Stimulated activated naive CD8-positive, alpha-beta T cell treated with anti-CD3 and anti-CD28 coated beads, Interleukin-15, Interleukin-2, amounts not matched to agents 100 U/mL and 50 U/mL, for 24 hours (primary cell): Measurements from ENCODE around the gene PLAU.
"Not testable (repeated sequence)": the region's sequence is repeated elsewhere in the genome, so short reads cannot be mapped to it uniquely, and the experiment has no call there.

Experiments
- ATAC-seq: fragments of 150-1000 bp; cut with Tn5 transposase; one replicate; pipeline ENCODE4 v1.10.0; 2021
- DNase-seq: peaks from one replicate; pipeline ENCODE4 v3.0.0; 2021

The PLAU gene

DNA sequence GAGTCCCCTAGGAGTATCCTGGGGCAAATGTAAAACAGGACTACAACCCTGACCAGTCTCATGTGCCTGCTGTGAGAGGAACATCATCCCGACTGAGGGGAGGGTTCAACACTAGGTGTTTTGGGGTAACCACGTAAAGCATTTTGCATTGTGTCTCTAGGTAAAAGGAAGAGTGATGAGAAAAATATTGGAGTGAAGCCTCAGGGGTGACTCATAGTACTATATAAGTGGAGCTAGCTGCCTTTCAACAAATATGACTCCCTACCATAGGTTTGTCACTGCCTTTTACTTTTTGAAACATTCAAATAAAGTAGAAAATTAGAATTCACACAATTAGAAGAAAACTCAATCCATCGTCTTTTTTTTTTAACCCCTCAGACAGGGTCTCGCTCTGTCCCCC lies 34.0 kb upstream of the PLAU start:
- ATAC-seq (no peak), DNase-seq (no peak)

DNA sequence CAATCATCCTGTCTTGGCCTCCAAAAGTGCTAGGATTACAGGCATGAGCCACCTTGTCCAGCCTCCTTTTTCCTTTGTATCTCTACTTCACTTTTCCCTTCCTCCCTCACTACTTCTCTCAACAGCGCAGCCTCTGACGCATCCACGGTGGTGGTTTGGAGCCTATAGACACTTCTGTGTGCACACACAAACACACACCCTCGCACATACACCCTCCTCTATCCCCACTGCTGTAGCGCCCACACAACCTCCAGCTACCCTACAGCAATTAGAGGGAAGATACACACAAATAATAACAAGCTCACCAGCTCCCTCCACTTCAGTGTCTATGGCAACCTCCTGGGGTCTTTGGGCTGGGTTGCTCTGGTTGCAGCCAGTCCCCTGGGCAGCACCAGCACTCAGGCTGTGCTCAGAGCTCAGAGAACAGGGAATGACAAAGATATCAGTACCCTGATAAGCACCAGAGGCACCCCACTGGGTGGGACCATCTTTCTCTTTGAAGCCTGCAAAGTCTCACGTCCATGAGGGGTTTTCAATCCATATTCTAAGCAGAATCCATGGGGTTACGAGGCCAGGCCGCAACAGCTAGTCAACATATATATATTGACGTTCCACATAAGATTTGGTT lies 33.3 kb upstream of the PLAU start:
- ATAC-seq (no peak), DNase-seq (no peak)

- DNase-seq (no peak), ATAC-seq (no peak)
These were observed 32.6 kb upstream of the PLAU start for GRCh38 chr10:73878365-73878764.

DNA sequence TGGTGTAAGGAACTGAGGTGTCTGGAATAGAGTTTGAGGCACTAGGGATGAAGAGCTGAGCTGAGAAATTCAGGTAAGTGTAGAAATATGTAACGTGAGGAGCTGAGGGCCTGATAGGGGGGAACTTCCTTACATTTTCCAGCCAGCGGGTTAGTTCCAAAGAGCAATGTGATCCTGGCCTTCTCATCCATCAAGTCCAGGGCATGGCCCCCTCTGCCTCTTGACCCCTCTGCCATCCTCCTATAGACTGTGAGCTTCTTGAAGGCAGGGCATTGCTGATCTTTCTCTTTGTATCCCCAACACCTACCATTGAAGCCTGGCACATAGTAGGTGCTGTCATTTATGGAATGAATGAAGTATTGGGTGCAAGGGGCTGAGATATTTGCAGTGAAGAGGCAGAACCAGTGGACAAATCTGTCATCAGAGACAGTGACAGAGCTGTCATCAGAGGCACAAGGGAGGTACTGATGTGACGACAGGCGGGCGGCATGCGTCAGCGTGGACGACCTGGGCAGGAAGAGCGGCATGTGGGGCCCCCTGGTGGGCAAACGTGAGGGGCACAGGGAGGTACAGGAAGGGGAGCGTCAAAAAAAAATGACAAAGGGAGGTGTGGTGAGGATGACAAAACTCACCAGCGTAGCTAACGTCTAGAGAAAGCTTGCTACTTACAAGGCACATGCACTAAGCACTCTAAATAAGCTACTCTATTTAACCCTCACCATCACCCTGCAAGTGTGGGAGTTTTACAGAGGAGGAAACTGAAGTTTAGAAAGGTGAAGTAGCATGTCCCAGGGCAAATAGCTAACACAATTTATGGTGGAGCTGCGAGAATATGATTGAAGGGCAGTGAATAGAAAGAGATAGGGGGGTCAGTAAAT lies 31.4 kb upstream of the PLAU start:
- ATAC-seq (peak; percentile 95), DNase-seq (peak; percentile 95)

- no peak for DNase-seq
- ATAC-seq = no peak
These were observed 29.6 kb upstream of the PLAU start for GRCh38 chr10:73881221-73881919.

DNA sequence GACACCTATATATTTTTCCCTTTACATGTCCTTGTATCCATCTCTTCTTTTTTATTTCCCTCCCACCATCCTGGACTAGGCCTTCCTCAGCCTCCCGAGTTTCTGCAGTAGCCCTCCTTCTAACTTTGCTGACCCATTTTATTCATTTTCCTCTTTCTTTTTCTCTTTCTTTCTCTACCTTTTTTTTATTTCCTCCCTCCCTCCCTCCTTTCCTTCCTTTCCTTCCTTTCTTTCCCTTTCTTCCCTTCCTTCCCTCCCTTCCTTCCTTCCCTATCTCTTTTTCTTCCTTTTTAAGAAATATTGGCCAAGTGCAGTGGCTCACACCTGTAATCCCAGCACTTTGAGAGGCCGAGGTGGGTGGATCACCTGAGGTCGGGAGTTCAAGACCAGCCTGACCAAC lies 26.9 kb upstream of the PLAU start:
- no peak for ATAC-seq
- DNase-seq = no peak

DNA sequence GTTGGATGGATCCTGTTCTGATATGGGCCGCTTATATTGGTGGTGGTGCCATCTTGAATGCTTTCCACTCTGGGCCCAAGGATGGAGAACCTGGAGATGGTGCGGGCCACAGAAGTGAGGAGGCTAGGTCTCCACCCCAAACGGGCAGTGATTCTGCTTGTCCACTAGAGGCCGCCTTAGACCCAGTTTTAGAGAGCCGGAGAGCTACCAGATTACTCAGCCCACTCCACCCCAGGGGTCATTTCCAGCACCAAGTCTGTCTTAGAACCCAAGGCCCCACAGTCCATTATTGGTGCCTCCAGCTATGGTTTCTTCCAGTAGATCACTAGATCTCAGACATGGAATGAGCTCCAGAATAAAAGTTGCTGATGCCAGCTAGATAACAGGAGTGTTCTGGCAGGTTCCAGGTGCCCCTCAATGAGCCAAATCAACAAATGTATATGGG lies 24.8 kb upstream of the PLAU start:
- DNase-seq (peak; percentile 75), ATAC-seq (peak; percentile 88)

- DNase-seq = no peak
These were observed 24.2 kb upstream of the PLAU start for GRCh38 chr10:73886661-73887293.

DNA sequence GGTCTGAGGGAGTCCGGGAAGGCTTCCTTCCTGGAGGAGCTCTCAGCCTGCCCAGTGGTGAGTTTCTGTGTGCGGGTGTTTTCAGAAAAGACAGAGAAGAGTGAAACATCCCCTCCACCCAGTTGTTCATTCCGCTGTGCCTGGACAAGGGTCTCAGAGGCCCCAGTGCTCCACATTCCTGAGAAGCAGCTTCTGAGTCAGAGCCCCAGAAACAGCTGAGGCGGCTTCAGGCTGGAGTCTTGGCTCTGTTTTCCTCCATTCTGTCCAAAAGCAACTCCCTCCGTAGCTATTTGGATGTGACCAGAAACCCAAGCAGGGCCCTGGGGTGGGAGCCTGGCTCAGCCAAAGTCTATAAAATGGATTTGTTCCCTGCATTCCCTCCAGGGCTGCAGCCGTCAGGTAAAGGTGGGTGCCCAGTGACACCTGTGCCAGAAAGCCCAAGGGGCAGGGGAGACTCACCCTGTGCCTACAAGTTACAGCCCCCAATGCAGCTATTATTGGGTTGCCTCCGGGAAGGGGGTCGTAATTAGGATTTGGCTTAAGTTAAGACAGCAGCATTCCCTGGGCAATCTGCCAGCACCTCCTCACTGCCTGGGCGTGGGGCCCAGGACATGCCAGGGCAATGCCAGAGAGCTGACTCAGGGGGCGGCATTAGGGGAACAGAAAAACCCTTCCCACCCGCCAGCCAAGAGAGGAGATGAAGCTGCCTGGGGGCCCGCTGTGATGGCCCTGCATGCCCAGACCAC lies 23.5 kb upstream of the PLAU start:
- DNase-seq = no peak
- no peak for ATAC-seq

More at GRCh38 chr10:73886661-73887293, 24.2 kb upstream of the PLAU start:
- no peak for ATAC-seq

- ATAC-seq = no peak
- no peak for DNase-seq
These were observed 22.4 kb upstream of the PLAU start for GRCh38 chr10:73888514-73888913.

DNA sequence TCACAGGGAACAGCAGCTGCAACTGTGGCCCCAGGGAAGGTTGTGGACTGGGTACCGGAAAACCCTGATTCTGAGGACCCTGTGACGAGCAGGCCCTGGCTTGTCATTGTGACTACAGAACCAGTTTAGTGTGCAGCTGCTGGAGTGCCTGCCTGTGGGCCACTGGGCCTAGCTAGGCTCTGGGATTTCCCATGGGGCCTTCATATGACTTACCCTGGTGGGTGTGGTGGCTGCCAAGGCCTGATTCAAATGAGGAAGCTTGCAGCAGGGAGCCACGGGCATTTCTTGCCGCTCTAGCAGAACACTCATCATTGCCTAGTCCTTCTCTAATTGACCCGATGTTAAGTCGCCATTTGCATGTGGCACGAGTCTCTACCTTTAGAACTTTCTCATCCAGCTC lies 21.9 kb upstream of the PLAU start:
- DNase-seq (peak; percentile 46), ATAC-seq (peak; percentile 77)

- not testable (repeated sequence) for DNase-seq, ATAC-seq
These were observed 21.5 kb upstream of the PLAU start for GRCh38 chr10:73889416-73889815.

DNA sequence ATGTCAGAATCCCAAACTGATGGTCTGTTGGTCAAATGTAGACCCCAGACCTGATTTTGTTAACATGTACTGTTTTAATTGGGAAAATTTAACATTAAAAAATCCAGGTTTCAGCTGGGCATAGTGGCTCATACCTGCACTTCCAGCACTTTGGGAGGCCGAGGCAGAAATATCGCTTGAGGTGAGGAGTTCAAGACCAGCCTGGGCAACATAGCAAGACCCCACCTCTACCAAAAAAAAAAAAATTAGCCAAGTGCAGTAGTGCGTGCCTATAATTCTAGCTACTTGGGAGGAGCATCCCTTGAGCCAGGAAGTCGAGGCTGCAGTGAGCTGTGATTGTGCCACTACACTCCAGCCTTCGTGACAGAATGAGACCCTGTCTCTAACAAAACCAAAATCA lies 20.7 kb upstream of the PLAU start:
- DNase-seq (no peak), ATAC-seq (no peak)

DNA sequence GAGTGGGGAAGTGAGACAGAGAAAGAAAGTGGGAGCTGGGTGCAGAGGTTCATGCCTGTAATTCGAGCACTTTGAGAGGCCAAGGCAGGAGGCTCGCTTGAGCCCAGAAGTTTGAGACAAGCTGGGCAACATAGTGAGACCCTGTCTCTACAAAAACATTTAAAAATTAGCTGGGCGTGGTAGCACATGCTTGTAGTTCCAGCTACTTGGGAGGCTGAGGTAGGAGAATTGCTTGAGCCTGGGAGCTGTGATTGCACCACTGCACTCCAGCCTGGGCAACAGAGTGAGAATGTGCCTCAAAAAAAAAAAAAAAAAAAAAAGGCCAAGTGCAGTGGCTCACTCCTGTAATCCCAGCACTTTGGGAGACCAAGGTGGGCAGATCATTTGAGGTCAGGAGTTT lies 20.1 kb upstream of the PLAU start:
- ATAC-seq, DNase-seq: not testable (repeated sequence)

- ATAC-seq (no peak), DNase-seq (no peak)
These were observed 19.4 kb upstream of the PLAU start for GRCh38 chr10:73891540-73891939.

GRCh38 chr10:73892310-73893030 lies 18.5 kb upstream of the PLAU start:
- ATAC-seq (no peak), DNase-seq (no peak)

DNA sequence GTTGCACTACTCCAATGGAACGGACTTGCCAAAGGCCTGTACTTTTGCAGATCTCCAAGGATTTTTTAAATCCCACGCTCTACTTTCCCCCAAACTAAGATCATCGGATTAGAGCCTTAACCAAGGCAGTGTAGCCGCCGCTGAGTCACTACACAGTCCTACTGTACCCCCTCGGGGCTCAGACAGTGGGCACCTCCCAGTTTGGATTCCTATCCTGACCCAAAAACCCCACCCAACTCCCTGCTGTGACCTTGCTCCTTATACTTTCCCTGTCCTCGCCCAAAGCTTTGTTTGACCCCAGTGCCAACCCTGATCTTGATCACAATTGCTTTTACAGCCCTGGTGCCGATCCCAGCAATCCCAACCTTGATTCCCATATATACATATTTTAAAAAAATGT lies 17.5 kb upstream of the PLAU start:
- no peak for DNase-seq

DNA sequence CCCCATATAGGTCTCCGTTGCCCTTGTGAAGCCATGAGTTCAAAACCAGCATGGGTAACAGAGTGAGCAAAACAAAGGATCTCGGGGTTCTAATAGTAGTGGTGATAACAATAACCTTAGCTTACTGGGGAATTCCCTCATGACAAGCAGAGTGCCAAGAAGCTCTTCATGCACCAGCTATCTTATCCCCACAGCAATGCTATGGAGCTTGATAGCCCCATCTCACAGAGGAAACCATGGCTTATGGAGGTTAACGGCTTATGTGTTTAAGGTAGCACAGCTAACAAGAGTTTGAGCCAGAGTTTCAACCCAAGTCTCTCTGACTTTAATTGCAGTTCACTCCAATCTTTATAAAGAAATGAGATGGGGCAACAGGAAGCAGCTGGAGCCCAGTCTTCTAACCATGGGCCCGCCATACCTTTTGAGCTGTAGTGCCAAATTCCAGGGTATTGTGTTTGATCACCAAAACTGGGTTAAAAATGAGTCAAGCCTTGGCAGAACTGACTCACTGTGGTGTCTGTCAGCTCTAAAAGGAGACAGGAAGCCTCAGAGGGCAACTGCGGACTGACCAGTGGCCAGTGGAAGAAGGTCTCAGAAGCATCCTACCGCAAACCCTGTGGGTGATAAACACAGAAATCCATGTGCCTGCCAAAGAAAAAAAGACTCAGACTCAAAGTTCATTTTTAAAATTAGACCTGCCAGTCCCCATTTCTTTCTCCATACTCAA lies 16.5 kb upstream of the PLAU start:
- ATAC-seq = peak; percentile 66
- DNase-seq = peak; percentile 31

More for the DNA sequence above, 17.5 kb upstream of the PLAU start:
- no peak for ATAC-seq

DNA sequence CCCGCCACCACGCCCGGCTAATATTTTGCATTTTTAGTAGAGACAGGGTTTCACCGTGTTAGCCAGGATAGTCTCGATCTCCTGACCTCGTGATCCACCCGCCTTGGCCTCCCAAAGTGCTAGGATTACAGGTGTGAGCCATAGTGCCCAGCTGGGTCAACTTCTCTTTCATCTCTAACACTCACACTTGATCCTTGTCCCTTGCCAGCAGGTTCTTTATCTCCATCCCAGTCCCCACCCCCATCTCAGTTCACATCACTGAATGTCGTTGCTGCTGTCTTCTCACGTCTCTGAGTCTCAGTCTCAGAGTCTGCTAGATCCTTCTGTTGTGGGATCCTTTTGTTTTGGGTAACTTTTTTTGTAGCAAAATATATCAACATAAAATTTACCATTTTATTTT lies 15.6 kb upstream of the PLAU start:
- not testable (repeated sequence) for DNase-seq, ATAC-seq

- DNase-seq (no peak), ATAC-seq (no peak)
These were observed 13.2 kb upstream of the PLAU start for GRCh38 chr10:73897693-73898092.
